Dedifferentiated amniotic fluid mesenchymal stem cell (primary cell): ENCODE measurements around the gene ETV6.

Experiments used
- DNase-seq: peaks from one replicate; pipeline ENCODE4 v3.0.0-alpha.2; 2016; ENCODE audit errors: extremely low spot score

Gene ETV6

DNA sequence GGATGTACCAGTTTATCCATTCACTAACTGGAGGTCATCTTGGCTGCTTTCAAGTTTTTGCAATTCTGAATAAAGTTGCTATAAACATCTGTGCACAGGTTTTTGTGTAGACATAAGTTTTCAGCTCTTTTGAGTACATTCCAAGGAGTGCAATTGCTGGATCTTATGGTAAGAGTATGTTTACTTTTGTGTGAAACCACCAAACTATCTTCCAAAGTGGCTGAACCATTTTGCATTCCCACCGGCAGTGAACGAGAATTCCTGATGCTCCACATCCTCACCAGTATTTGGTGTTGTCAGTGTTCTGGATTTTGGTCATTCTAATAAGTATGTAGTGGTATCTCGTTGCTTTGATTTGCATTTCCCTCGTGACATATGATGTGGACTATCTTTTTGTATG is 270.8 kb downstream of the ETV6 start:
- no peak for DNase-seq

- DNase-seq, result no peak
Measured at GRCh38 chr12:11922361-11922760, 272.9 kb downstream of the ETV6 start.

- DNase-seq, result no peak
Measured at GRCh38 chr12:11923067-11923466, 273.6 kb downstream of the ETV6 start.

DNA sequence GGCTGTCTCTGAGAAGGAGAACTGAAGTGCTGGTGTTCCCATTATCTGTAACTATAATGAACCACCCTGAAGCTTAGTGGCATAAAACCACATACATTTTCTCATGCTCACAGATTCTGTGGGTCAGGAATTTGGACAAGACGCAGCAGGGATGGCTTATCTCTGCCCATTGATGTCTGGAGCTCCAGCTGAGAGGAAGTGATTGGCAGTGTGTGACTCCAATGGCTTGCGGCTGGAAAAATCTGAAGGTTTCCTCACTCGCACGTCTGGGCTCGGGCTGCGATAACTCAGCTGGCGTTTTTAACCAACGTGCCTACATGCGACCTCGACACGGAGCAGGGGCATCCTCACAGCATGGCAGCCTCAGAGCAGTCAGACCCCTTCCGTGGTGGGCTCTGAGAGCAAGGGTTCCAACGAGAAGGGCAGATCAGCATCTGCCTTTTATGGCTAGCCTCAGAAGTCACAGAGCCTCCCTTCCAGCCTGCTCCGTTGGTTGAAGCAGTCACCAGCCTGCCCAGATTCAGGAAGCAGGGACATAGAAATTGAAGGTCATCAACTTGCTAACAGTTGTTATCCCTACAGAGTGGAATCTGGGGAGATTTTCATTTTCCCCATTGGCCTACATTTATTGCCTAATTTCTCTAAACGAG is 277.9 kb downstream of the ETV6 start:
- DNase-seq, result no peak

GRCh38 chr12:11929714-11930113 is 280.2 kb downstream of the ETV6 start:
- no peak for DNase-seq

DNA sequence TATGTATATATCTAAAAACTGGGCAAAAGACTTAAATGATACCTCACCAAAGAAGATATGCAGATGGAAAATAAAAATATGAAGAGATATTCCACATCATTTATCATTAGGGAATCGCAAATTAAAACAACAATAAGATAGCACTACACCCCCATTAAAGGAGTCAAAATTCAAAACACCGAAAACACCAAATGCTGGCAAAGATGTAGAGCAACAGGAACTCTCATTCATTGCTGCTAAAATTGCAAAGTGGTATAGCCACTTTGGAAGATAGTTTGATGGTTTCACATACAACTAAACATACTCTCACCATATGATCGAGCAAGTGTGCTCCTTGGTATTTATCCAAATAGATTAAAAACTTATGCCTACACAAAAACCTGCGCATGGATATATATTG is 289.7 kb downstream of the ETV6 start:
- no peak for DNase-seq

- DNase-seq, result peak; percentile 81
Measured at GRCh38 chr12:11941606-11942337, 292.3 kb downstream of the ETV6 start.

- DNase-seq, result no peak
Measured at GRCh38 chr12:11943919-11944700, 294.6 kb downstream of the ETV6 start.
